ENCODE measurements around the gene FUZ.

FUZ gene

GRCh38 chr19:49807058-49807903, 5.8 kb downstream of the FUZ start:
- no peak for TF ChIP-seq CTCF (IDR thresholded peaks at IDR 0.05; ENCODE audit: insufficient read depth, low read length, missing control alignments)
- H3K4me3 ChIP-seq (ENCODE audit: low read depth, low read length) = no peak overlapping the region
- DNase-seq (ENCODE audit: low read depth, low spot score) = no peak
- POLR2A ChIA-PET = no interaction called here
- CTCF ChIA-PET = no interaction called here

GRCh38 chr19:49806620-49806959, 6.5 kb downstream of the FUZ start:
- H3K4me3 ChIP-seq (ENCODE audit: low read depth, low read length) = no peak overlapping the region
- no peak for TF ChIP-seq CTCF (IDR thresholded peaks at IDR 0.05; ENCODE audit: insufficient read depth, low read length, missing control alignments)
- DNase-seq (ENCODE audit: low read depth, low spot score) = no peak
- ChIA-PET CTCF (no interaction called here), POLR2A (no interaction called here)

GRCh38 chr19:49805822-49806619, 7.1 kb downstream of the FUZ start:
- ChIA-PET CTCF (interaction anchor here (1.4 kb wide), 1 partner anchor 9 kb away, joined by 3 read pairs; no protein-coding TSS in a partner anchor), POLR2A (no interaction called here)
- H3K4me3 ChIP-seq (ENCODE audit: low read depth, low read length) = no peak overlapping the region
- no peak for DNase-seq (ENCODE audit: low read depth, low spot score)
- TF ChIP-seq CTCF (IDR thresholded peaks at IDR 0.05; ENCODE audit: insufficient read depth, low read length, missing control alignments) = no peak

- no peak for TF ChIP-seq CTCF (IDR thresholded peaks at IDR 0.05; ENCODE audit: insufficient read depth, low read length, missing control alignments)
- POLR2A ChIA-PET = no interaction called here
- H3K4me3 ChIP-seq (ENCODE audit: low read depth, low read length) = no peak overlapping the region
- CTCF ChIA-PET = interaction anchor here (1.0 to 1.3 kb wide), 2 partner anchors 9 to 10 kb away, joined by 3 to 4 read pairs; partner anchors contain the start of gene FUZ
- DNase-seq (ENCODE audit: low read depth, low spot score) = no peak
Measured at GRCh38 chr19:49803529-49803856, 9.6 kb downstream of the FUZ start.

GRCh38 chr19:49802836-49803528, 10.1 kb downstream of the FUZ start:
- no peak for TF ChIP-seq CTCF (IDR thresholded peaks at IDR 0.05; ENCODE audit: insufficient read depth, low read length, missing control alignments)
- ChIA-PET CTCF (no interaction called here), POLR2A (no interaction called here)
- H3K4me3 ChIP-seq (ENCODE audit: low read depth, low read length) = no peak overlapping the region
- no peak for DNase-seq (ENCODE audit: low read depth, low spot score)
